GM12864 (cell line): Measurements from ENCODE around the gene ABCA4.

ENCODE experiments used
- DNase-seq: peaks from one replicate; pipeline ENCODE4 v3.0.0-alpha.2; 2011; ENCODE audit warnings: low read depth
- H3K4me3 ChIP-seq: 2 replicates; pipeline ENCODE4 v1.5.1; 2011; ENCODE audit warnings: mild to moderate bottlenecking, low read depth, low read length, control low read depth
- TF ChIP-seq, protein P1 (sequence below): IDR thresholded peaks from 2 replicates; pipeline ENCODE4 v1.5.1; 2011; ENCODE audit warnings: low read depth, mild to moderate bottlenecking, moderate library complexity, low read length, control low read depth, inconsistent platforms; ENCODE audit errors: missing control alignments

The ABCA4 gene

DNA sequence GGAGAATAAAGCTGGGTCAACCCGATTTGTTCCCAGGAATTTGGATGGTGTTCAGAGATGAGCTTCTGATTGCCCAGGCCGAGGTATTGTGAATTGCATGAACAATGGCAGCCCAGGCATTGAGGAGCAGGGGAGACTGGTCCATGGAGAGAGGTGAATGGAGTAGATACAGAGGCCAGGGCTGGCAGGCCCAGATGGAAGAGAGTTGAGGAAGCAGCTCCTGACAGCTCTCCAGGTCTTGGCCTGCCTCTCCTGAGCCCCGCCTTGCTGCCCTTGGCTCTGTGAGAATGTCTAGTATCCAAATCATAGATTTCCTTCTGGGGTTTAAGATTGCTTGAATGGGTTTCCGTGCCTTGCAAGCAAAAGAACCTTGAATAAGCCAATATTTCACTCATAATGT lies 11.5 kb downstream of the ABCA4 start:
- TF ChIP-seq, protein P1, sequence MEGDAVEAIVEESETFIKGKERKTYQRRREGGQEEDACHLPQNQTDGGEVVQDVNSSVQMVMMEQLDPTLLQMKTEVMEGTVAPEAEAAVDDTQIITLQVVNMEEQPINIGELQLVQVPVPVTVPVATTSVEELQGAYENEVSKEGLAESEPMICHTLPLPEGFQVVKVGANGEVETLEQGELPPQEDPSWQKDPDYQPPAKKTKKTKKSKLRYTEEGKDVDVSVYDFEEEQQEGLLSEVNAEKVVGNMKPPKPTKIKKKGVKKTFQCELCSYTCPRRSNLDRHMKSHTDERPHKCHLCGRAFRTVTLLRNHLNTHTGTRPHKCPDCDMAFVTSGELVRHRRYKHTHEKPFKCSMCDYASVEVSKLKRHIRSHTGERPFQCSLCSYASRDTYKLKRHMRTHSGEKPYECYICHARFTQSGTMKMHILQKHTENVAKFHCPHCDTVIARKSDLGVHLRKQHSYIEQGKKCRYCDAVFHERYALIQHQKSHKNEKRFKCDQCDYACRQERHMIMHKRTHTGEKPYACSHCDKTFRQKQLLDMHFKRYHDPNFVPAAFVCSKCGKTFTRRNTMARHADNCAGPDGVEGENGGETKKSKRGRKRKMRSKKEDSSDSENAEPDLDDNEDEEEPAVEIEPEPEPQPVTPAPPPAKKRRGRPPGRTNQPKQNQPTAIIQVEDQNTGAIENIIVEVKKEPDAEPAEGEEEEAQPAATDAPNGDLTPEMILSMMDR = no peak
- no peak for DNase-seq

DNA sequence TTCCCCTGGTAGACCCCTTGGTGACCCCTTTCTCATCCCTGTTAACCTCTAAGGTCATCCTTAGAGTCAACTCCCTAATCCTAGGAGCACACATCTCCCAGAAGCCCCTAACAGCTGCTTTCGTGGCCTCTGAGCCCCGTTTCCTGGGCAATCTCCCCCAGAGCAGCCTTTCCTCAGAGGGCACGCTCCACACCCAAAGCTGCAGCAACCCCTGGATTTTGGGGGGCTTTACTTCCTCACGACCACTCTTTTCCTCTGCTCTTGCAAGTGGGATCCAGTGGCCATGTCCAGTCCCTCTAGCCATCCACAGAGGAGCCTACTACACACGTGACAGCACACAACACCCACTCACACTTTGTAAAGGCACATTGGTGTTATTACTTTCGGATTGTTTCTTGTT lies 13.8 kb downstream of the ABCA4 start:
- no peak for DNase-seq
- TF ChIP-seq, protein P1 = no peak
- H3K4me3 ChIP-seq = no peak overlapping the region

More for the DNA sequence above, 11.5 kb downstream of the ABCA4 start:
- H3K4me3 ChIP-seq = no peak overlapping the region

DNA sequence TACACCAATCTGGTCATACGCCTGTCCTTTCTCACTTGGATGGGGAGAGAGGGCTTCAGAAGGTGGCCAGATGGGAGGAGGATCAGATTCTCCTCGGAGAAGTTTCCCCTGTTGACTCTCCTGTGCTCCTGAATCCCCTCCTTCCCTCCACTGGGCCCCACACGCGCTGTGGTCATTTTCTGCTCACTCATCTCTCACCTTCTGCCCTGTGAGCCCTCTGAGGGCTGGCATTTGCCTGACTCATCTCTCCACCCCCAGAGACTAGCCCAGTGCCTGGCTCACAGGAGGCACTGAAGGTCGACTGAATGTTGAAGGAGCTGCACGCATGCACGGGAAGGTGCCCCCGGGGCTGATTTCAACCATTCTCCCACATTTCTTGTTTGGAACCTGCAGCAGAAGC lies 14.2 kb downstream of the ABCA4 start:
- TF ChIP-seq, protein P1 = no peak
- H3K4me3 ChIP-seq = no peak overlapping the region
- no peak for DNase-seq

DNA sequence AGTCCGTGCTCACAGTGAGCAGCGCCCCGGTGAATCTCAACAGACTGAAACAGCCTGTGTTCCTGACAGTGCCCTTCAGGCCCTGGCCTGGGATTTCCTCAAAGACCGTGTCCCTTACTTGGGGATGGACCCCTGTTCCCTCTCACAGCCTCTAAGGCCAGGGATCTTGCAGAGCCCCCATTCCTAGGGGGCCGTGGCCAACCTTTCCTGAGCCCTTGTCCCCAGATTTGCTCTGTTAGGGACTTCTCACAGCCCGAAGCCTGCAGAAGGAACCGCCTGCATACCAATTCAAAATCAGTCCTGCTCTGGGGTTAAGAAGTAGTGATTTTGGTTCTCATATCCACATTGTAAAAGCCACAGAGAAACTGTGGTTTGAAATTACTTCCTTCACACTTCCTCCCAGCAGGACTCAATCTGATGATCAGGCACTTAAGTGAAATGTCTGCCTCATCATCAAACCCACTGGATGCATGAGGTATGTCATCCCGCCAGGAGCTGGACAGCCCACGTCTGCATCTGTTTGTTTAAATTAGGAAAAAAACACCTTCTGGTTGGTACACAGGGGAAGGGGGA lies 14.9 kb downstream of the ABCA4 start:
- DNase-seq = no peak
- no peak overlapping the region for H3K4me3 ChIP-seq
- TF ChIP-seq, protein P1 = no peak

DNA sequence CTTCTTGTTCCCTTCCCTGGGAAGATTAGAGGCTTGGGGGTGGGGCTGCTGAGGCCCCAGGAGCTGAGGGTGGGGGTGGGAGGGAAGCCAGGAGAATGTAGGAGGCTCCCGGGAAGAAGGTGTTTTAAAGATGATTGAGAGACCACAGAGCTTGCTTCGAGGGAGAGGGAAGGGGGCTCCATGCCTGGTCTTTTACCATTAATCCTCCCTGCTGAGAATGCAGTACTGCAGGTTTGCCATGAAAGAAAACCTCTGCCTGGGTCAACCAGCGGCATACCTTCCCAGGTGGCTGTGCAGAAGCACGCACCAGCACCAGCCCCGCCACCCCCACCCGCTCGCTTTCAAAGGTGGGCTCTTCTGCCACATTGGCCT lies 15.4 kb downstream of the ABCA4 start:
- DNase-seq = no peak
- TF ChIP-seq, protein P1 = no peak
- H3K4me3 ChIP-seq = no peak overlapping the region

DNA sequence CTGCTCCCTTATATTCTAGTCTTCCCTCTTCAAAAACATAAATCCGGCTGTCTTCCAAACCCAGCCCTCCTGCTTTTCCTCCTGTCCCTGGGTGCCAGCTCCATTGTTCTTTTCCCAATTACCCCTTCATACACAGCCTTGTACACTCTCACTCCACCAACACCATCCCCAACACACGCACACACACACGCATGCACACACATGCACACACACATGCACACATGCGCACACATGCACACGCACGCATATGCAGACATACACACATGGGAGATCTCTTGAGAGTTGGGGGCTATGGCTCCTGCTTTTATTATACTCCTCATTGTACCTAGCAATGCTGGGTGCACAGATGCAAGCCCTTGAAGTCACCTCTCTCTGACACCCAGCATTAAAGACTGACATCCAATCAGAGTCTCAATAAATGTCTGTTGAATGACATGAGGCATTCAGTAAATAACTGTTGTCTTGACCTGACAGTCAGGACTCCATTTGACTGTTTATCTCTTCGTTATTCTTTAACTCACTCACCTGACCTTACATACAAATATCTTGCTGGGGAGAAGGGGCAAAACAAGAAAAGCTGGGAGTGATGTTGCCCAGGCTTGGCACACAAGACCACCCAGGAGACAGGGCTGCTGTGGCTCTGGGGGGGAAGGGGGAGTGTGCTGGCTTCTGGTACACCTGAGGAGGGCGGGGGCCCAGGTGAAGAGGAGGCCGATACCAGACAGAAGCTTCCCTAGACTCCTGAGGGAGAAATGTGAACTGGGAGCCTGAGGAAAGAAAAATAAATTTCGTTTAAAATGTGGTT lies 16.0 kb downstream of the ABCA4 start:
- no peak overlapping the region for H3K4me3 ChIP-seq
- DNase-seq = no peak
- TF ChIP-seq, protein P1 = no peak

DNA sequence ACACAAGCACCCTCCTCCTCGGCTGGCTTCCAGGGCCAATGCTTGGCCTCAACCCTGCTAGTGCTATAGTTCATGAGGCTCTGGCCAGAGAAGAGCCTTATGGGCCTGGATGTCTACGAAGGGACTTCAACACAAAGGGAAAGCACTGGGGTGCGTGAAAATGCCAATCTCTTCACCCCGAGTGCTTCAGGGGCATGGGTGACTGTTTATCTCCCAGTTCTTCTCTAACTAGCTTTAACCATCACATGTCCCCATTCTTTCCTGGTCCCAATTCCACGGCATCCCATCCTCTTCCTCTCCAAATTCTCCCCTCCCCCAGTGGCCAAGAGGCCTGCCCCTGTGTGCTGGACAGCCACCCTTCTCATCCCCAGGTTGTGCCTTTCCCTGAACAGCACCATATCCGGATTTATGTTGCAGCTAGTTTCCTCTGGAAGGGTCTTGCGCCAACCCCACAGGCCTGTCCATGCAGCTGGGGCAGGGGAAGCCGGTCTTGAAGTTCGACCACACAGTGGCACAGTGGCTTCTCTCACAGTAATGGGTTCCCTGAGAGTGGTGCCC lies 16.7 kb downstream of the ABCA4 start:
- H3K4me3 ChIP-seq = no peak overlapping the region
- TF ChIP-seq, protein P1 = no peak

More for the DNA sequence above, 16.7 kb downstream of the ABCA4 start:
- DNase-seq = no peak
